ENCODE results near the gene LIMCH1.

DNA sequence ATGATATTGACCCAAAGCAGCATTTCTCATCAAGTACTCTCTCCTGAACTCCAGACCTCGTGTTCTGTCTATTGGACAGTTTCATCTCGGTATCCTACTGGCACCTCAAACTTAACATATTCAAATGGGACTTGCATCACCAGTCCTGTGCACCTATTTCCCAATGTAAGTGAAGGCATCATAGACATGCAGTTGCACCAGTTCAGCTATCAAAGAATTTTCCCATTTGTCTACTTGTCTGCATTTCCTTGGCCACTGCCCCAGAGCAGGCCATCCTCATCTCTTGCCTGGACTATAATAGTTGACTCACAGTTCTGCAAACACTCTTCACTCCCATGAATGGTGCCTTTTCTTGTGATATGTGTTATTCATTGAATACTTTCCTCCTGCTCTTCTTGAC is 11.3 kb upstream of the LIMCH1 start:
- TF ChIP-seq POLR2A (IDR thresholded peaks at IDR 0.05): no peak
- TF ChIP-seq, protein P1, sequence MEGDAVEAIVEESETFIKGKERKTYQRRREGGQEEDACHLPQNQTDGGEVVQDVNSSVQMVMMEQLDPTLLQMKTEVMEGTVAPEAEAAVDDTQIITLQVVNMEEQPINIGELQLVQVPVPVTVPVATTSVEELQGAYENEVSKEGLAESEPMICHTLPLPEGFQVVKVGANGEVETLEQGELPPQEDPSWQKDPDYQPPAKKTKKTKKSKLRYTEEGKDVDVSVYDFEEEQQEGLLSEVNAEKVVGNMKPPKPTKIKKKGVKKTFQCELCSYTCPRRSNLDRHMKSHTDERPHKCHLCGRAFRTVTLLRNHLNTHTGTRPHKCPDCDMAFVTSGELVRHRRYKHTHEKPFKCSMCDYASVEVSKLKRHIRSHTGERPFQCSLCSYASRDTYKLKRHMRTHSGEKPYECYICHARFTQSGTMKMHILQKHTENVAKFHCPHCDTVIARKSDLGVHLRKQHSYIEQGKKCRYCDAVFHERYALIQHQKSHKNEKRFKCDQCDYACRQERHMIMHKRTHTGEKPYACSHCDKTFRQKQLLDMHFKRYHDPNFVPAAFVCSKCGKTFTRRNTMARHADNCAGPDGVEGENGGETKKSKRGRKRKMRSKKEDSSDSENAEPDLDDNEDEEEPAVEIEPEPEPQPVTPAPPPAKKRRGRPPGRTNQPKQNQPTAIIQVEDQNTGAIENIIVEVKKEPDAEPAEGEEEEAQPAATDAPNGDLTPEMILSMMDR (IDR thresholded peaks at IDR 0.05): no peak

Data from body of pancreas (tissue), 4 donors.